ENCODE data around the gene HOMER2. TPM values are rescaled to one million over a fixed set of nuclear protein-coding genes. Genes with fewer than 3 reads are reported as not detected.

HOMER2 gene
- total RNA-seq, 1 experiment from 2014 or later: 14.2 TPM

GRCh38 chr15:82873000-82873680, 79.4 kb downstream of the HOMER2 start:
- Histone ChIP-seq H3K27ac (ENCODE audit: insufficient read length, low read depth, low read length) (no peak overlapping the region), H2BK20ac (ENCODE audit: low read depth, low read length, poor library complexity, severe bottlenecking) (no peak overlapping the region), H3K79me2 (ENCODE audit: insufficient read depth, low read length) (no peaks in the 10 kb centered on the region), H3T11ph (ENCODE audit: low read length) (no peak overlapping the region), H4K5ac (ENCODE audit: insufficient read length, low read depth, low read length) (no peak overlapping the region), H3K56ac (ENCODE audit: insufficient read length, low read depth, low read length) (no peak overlapping the region), H3K9ac (ENCODE audit: extremely low read depth, insufficient read length, low read length) (no peak overlapping the region), H3K14ac (ENCODE audit: insufficient read depth, low read length) (no peak overlapping the region; the same call in 1 of the 2 replicates), H4K8ac (replicated peaks; ENCODE audit: insufficient read length, low read depth, low read length) (no peak overlapping the region), H3K23me2 (ENCODE audit: insufficient read length, low read depth, low read length, poor library complexity, severe bottlenecking) (no peaks in the 10 kb centered on the region), H2AK5ac (ENCODE audit: insufficient read length, low read length) (no peak overlapping the region), H3K9me3 (ENCODE audit: control insufficient read depth, low read depth, low read length) (no peaks in the 10 kb centered on the region), H2AFZ (ENCODE audit: low read length) (no peak overlapping the region), H2BK15ac (ENCODE audit: low read depth, low read length) (no peak overlapping the region), H2BK5ac (ENCODE audit: insufficient read length, low read length) (no peak overlapping the region), H3K4ac (ENCODE audit: low read depth, low read length) (no peak overlapping the region), H4K20me1 (ENCODE audit: control insufficient read depth, insufficient read depth, insufficient read length) (no peaks in the 10 kb centered on the region), H3K4me1 (ENCODE audit: insufficient read depth, low read length) (no peaks in the 10 kb centered on the region), H3K27me3 (ENCODE audit: insufficient read depth, low read length) (no peaks in the 10 kb centered on the region), H3K79me1 (ENCODE audit: insufficient read depth, low read depth, low read length, poor library complexity, severe bottlenecking) (no peaks in the 10 kb centered on the region), H3K23ac (ENCODE audit: insufficient read length, low read depth, low read length) (no peak overlapping the region), H3K4me2 (ENCODE audit: insufficient read depth, insufficient read length, low read length) (no peak overlapping the region), H3K18ac (ENCODE audit: insufficient read length, low read depth, low read length) (no peak overlapping the region), H2BK12ac (ENCODE audit: insufficient read length, low read depth, low read length) (no peak overlapping the region), H2BK120ac (ENCODE audit: low read depth, low read length, poor library complexity, severe bottlenecking) (no peak overlapping the region), H4K91ac (ENCODE audit: insufficient read length, low read depth, low read length) (no peak overlapping the region)
- peaks cover 2% of the 10 kb centered on the region; the same call in 1 of the 2 replicates for H3K27me3 Mint-ChIP-seq (ENCODE audit: low read depth)
- peak overlapping the region in 1 of 3 experiments; percentile 31; a peak in 1 of 7 replicates for H3K27ac Mint-ChIP-seq
- peaks cover under 1 to 8% of the 10 kb centered on the region in 2 experiments for H3K4me1 Mint-ChIP-seq
- no peaks in the 10 kb centered on the region for H3K9me3 Mint-ChIP-seq
- DNase-seq: peak; percentile 16
- WGBS (ENCODE audit: extremely low coverage, insufficient read length, low lambda C conversion rate): no CpG with 5 or more reads among the region's 7 CpGs
- no peaks in the 10 kb centered on the region for H3K36me3 Mint-ChIP-seq (ENCODE audit: insufficient read depth in 1 of 3, low read depth in 3 of 3)
- no peak overlapping the region for H3K4me3 Mint-ChIP-seq
- no peak for TF ChIP-seq CTCF (conservative IDR thresholded peaks at IDR 0.05)

Measured in H9 (cell line).